GM11168 (cell line): ENCODE measurements around the gene XDH.

ENCODE experiments used
- in situ Hi-C: fragments of 300-500 bp; cut with MboI; formaldehyde crosslinking; loops from one replicate; pipeline ENCODE4 v1.12.0; 2022; ENCODE audit warnings: low sequenced_read_pairs; ENCODE audit not compliant: unreplicated experiment

Gene XDH

GRCh38 chr2:31372097-31372496 lies 42.4 kb downstream of the XDH start:
- in situ Hi-C loops, result no loop called here

GRCh38 chr2:31371691-31372090 lies 42.9 kb downstream of the XDH start:
- in situ Hi-C loops, result no loop called here

GRCh38 chr2:31366733-31367132 lies 47.8 kb downstream of the XDH start:
- in situ Hi-C loops, result no loop called here

GRCh38 chr2:31365834-31366505 lies 48.6 kb downstream of the XDH start:
- in situ Hi-C loops, result no loop called here

- in situ Hi-C loops, result no loop called here
Measured at GRCh38 chr2:31365348-31365747, 49.2 kb downstream of the XDH start.

- in situ Hi-C loops, result no loop called here
Measured at GRCh38 chr2:31363956-31364750, 50.4 kb downstream of the XDH start.

- in situ Hi-C loops, result no loop called here
Measured at GRCh38 chr2:31362581-31362980, 52.0 kb downstream of the XDH start.

GRCh38 chr2:31359229-31359628 lies 55.3 kb downstream of the XDH start:
- in situ Hi-C loops, result no loop called here

GRCh38 chr2:31354837-31355236 lies 59.7 kb downstream of the XDH start:
- in situ Hi-C loops, result no loop called here

GRCh38 chr2:31353179-31353578 lies 61.4 kb downstream of the XDH start:
- in situ Hi-C loops, result no loop called here

GRCh38 chr2:31349684-31350083 lies 64.9 kb downstream of the XDH start:
- in situ Hi-C loops, result loop anchor here (25.0 kb wide), 2 partner anchors 187 to 487 kb away; no protein-coding TSS in a partner anchor

GRCh38 chr2:31349160-31349559 lies 65.4 kb downstream of the XDH start:
- in situ Hi-C loops, result loop anchor here (25.0 kb wide), 2 partner anchors 187 to 487 kb away; no protein-coding TSS in a partner anchor

- in situ Hi-C loops, result loop anchor here (25.0 kb wide), 2 partner anchors 186 to 486 kb away; no protein-coding TSS in a partner anchor
Measured at GRCh38 chr2:31348618-31349017, 65.9 kb downstream of the XDH start.

- in situ Hi-C loops, result loop anchor here (25.0 kb wide), 2 partner anchors 185 to 485 kb away; no protein-coding TSS in a partner anchor
Measured at GRCh38 chr2:31347750-31348149, 66.8 kb downstream of the XDH start.

GRCh38 chr2:31347319-31347718 lies 67.2 kb downstream of the XDH start:
- in situ Hi-C loops, result loop anchor here (25.0 kb wide), 2 partner anchors 185 to 485 kb away; no protein-coding TSS in a partner anchor

GRCh38 chr2:31344447-31344846 lies 70.1 kb downstream of the XDH start:
- in situ Hi-C loops, result loop anchor here (25.0 kb wide), 2 partner anchors 182 to 482 kb away; no protein-coding TSS in a partner anchor

- in situ Hi-C loops, result loop anchor here (25.0 kb wide), 2 partner anchors 179 to 479 kb away; no protein-coding TSS in a partner anchor
Measured at GRCh38 chr2:31341351-31341750, 73.2 kb downstream of the XDH start.

GRCh38 chr2:31339696-31340095 lies 74.8 kb downstream of the XDH start:
- in situ Hi-C loops, result loop anchor here (25.0 kb wide), 2 partner anchors 177 to 477 kb away; no protein-coding TSS in a partner anchor

- in situ Hi-C loops, result loop anchor here (25.0 kb wide), 2 partner anchors 176 to 476 kb away; no protein-coding TSS in a partner anchor
Measured at GRCh38 chr2:31337860-31338259, 76.7 kb downstream of the XDH start.

- in situ Hi-C loops, result loop anchor here (25.0 kb wide), 2 partner anchors 175 to 475 kb away; no protein-coding TSS in a partner anchor
Measured at GRCh38 chr2:31337197-31337596, 77.3 kb downstream of the XDH start.
